ENCODE data around the gene OR12D2.

DNA sequence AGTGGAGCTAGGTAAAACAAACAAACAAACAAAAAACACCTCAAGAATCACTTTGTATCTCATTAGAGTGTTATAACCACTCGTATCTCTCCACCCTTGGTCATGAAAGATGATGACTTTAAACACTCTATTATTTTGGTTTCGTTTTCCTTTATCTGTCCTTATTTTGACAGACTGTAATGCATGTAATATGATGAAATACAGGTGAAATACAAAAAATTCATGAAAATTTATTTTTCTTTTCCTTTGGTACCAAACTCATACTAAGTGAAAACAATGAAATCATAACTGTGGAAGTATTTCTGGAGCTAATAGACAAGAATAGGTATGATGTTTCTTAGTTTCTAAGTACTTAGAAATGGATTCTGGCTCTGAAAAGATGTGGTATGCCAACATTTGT lies 4.1 kb downstream of the OR12D2 start:
- TF ChIP-seq POLR2A (IDR thresholded peaks at IDR 0.05) = no peak
- TF ChIP-seq, protein P1, sequence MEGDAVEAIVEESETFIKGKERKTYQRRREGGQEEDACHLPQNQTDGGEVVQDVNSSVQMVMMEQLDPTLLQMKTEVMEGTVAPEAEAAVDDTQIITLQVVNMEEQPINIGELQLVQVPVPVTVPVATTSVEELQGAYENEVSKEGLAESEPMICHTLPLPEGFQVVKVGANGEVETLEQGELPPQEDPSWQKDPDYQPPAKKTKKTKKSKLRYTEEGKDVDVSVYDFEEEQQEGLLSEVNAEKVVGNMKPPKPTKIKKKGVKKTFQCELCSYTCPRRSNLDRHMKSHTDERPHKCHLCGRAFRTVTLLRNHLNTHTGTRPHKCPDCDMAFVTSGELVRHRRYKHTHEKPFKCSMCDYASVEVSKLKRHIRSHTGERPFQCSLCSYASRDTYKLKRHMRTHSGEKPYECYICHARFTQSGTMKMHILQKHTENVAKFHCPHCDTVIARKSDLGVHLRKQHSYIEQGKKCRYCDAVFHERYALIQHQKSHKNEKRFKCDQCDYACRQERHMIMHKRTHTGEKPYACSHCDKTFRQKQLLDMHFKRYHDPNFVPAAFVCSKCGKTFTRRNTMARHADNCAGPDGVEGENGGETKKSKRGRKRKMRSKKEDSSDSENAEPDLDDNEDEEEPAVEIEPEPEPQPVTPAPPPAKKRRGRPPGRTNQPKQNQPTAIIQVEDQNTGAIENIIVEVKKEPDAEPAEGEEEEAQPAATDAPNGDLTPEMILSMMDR (IDR thresholded peaks at IDR 0.05) = no peak

Data from lower leg skin (tissue), 3 donors.